ACC112 (cell line): ENCODE results near the gene C1orf116.

ENCODE experiments used
- H2AFZ ChIP-seq: fragments of 200-600 bp; sonication (generic); one replicate; pipeline ENCODE4 v1.6.0; 2017; ENCODE audit warnings: antibody characterized with exemption, low read length; ENCODE audit not compliant: unreplicated experiment
- H3K27ac ChIP-seq: fragments of 200-600 bp; sonication (generic); 2 replicates; pipeline ENCODE4 v1.5.1; 2014; ENCODE audit warnings: low read depth, mild to moderate bottlenecking, antibody characterized with exemption, low read length, moderate library complexity
- H3K27me3 ChIP-seq: fragments of 200-600 bp; sonication (generic); 2 replicates; pipeline ENCODE4 v1.6.1; 2014; ENCODE audit warnings: mild to moderate bottlenecking, antibody characterized with exemption, low read length, moderate library complexity, mixed read lengths; ENCODE audit not compliant: insufficient read depth
- H3K36me3 ChIP-seq: fragments of 200-600 bp; sonication (generic); 2 replicates; pipeline ENCODE4 v1.6.1; 2016; ENCODE audit warnings: mild to moderate bottlenecking, antibody characterized with exemption, low read length, moderate library complexity, mixed read lengths; ENCODE audit not compliant: insufficient read depth
- H3K4me1 ChIP-seq: fragments of 200-600 bp; sonication (generic); one replicate; pipeline ENCODE4 v1.6.1; 2016; ENCODE audit warnings: low read length, mixed read lengths; ENCODE audit not compliant: insufficient read depth, unreplicated experiment, control insufficient read depth
- H3K4me3 ChIP-seq: fragments of 200-600 bp; sonication (generic); 2 replicates; pipeline ENCODE4 v1.5.1; 2014; ENCODE audit warnings: mild to moderate bottlenecking, low read depth, low read length
- H3K79me2 ChIP-seq: fragments of 200-600 bp; sonication (generic); one replicate; pipeline ENCODE4 v1.6.0; 2016; ENCODE audit warnings: low read length; ENCODE audit not compliant: control insufficient read depth, unreplicated experiment, insufficient read depth

Gene C1orf116

GRCh38 chr1:207007352-207008033, 25.1 kb downstream of the C1orf116 start:
- Histone ChIP-seq H2AFZ (no peak overlapping the region), H3K4me3 (no peak overlapping the region), H3K27ac (peak overlapping the region; percentile 8; the same call in 1 of the 2 replicates), H3K79me2 (no peaks in the 10 kb centered on the region), H3K36me3 (no peaks in the 10 kb centered on the region), H3K27me3 (peaks cover 7% of the 10 kb centered on the region; the same call in 1 of the 2 replicates), H3K4me1 (peaks cover 11% of the 10 kb centered on the region)

GRCh38 chr1:207006914-207007313, 25.6 kb downstream of the C1orf116 start:
- Histone ChIP-seq H2AFZ (no peak overlapping the region), H3K27me3 (0 out of 2 replicates have a peak, but pooled peaks cover 1% of the 10 kb centered on the region), H3K36me3 (no peaks in the 10 kb centered on the region), H3K4me3 (no peak overlapping the region), H3K27ac (peak overlapping the region; percentile 8; the same call in 1 of the 2 replicates), H3K4me1 (peaks cover 11% of the 10 kb centered on the region), H3K79me2 (no peaks in the 10 kb centered on the region)

- Histone ChIP-seq H3K4me1 (peaks cover 11% of the 10 kb centered on the region), H3K79me2 (no peaks in the 10 kb centered on the region), H2AFZ (no peak overlapping the region), H3K27ac (no peak overlapping the region), H3K4me3 (no peak overlapping the region), H3K27me3 (no peaks in the 10 kb centered on the region), H3K36me3 (no peaks in the 10 kb centered on the region)
These were observed 26.5 kb downstream of the C1orf116 start for GRCh38 chr1:207006083-207006482.

- no peaks in the 10 kb centered on the region for H3K36me3 ChIP-seq
- H3K4me3 ChIP-seq = no peak overlapping the region
- H3K27ac ChIP-seq = no peak overlapping the region
- H2AFZ ChIP-seq = no peak overlapping the region
- H3K79me2 ChIP-seq = no peaks in the 10 kb centered on the region
- peaks cover 11% of the 10 kb centered on the region for H3K4me1 ChIP-seq
- no peaks in the 10 kb centered on the region for H3K27me3 ChIP-seq
These were observed 27.4 kb downstream of the C1orf116 start for GRCh38 chr1:207004931-207005830.

- no peak overlapping the region for H3K27ac ChIP-seq
- no peak overlapping the region for H3K4me3 ChIP-seq
- peaks cover 3% of the 10 kb centered on the region; the same call in 1 of the 2 replicates for H3K27me3 ChIP-seq
- no peaks in the 10 kb centered on the region for H3K79me2 ChIP-seq
- no peaks in the 10 kb centered on the region for H3K36me3 ChIP-seq
- H3K4me1 ChIP-seq = peaks cover 11% of the 10 kb centered on the region
- H2AFZ ChIP-seq = no peak overlapping the region
These were observed 29.3 kb downstream of the C1orf116 start for GRCh38 chr1:207003210-207003609.

GRCh38 chr1:207002724-207003146, 29.8 kb downstream of the C1orf116 start:
- no peak overlapping the region for H3K27ac ChIP-seq
- no peaks in the 10 kb centered on the region for H3K36me3 ChIP-seq
- no peaks in the 10 kb centered on the region for H3K79me2 ChIP-seq
- H2AFZ ChIP-seq = no peak overlapping the region
- H3K27me3 ChIP-seq = peaks cover 8% of the 10 kb centered on the region
- no peak overlapping the region for H3K4me3 ChIP-seq
- peaks cover 11% of the 10 kb centered on the region for H3K4me1 ChIP-seq

- H3K79me2 ChIP-seq = no peaks in the 10 kb centered on the region
- H3K36me3 ChIP-seq = no peaks in the 10 kb centered on the region
- H3K27me3 ChIP-seq = peaks cover 15% of the 10 kb centered on the region
- H3K4me1 ChIP-seq = peaks cover 5% of the 10 kb centered on the region
- H2AFZ ChIP-seq = no peak overlapping the region
- H3K4me3 ChIP-seq = no peak overlapping the region
- H3K27ac ChIP-seq = no peak overlapping the region
These were observed 30.9 kb downstream of the C1orf116 start for GRCh38 chr1:207001492-207002245.

- Histone ChIP-seq H3K79me2 (no peaks in the 10 kb centered on the region), H3K27ac (no peak overlapping the region), H3K4me1 (peaks cover 5% of the 10 kb centered on the region)
These were observed 31.8 kb downstream of the C1orf116 start for GRCh38 chr1:207000651-207001291.

GRCh38 chr1:206998816-206999215, 33.7 kb downstream of the C1orf116 start:
- no peak overlapping the region for H2AFZ ChIP-seq
- no peak overlapping the region for H3K27ac ChIP-seq
- peaks cover 5% of the 10 kb centered on the region for H3K4me1 ChIP-seq
- H3K36me3 ChIP-seq = no peaks in the 10 kb centered on the region
- no peak overlapping the region for H3K4me3 ChIP-seq
- peaks cover 20% of the 10 kb centered on the region for H3K27me3 ChIP-seq
- no peaks in the 10 kb centered on the region for H3K79me2 ChIP-seq

More at GRCh38 chr1:207000651-207001291, 31.8 kb downstream of the C1orf116 start:
- Histone ChIP-seq H2AFZ (no peak overlapping the region), H3K27me3 (peaks cover 15% of the 10 kb centered on the region), H3K4me3 (no peak overlapping the region), H3K36me3 (no peaks in the 10 kb centered on the region)

- Histone ChIP-seq H3K27ac (no peak overlapping the region), H3K27me3 (peaks cover 50% of the 10 kb centered on the region), H3K4me3 (no peak overlapping the region), H3K4me1 (no peaks in the 10 kb centered on the region), H3K79me2 (no peaks in the 10 kb centered on the region), H2AFZ (no peak overlapping the region), H3K36me3 (no peaks in the 10 kb centered on the region)
These were observed 39.8 kb downstream of the C1orf116 start for GRCh38 chr1:206992790-206993189.
